H9 (cell line): ENCODE data around the gene UBAC2. TPM values are rescaled to one million over a fixed set of nuclear protein-coding genes. Genes with fewer than 3 reads are reported as not detected.

Source experiments
- DNase-seq: peaks from one replicate; pipeline ENCODE4 v3.0.0-alpha.2; 2017
- H2AFZ ChIP-seq: one replicate; pipeline ENCODE4 v1.6.1; 2013; ENCODE audit warnings: mild to moderate bottlenecking, low read length, control low read depth, moderate library complexity
- H2AK5ac ChIP-seq: 2 replicates; pipeline ENCODE4 v1.6.1; 2013; ENCODE audit warnings: low read length, control low read depth, mixed read lengths; ENCODE audit not compliant: insufficient read length
- H2BK120ac ChIP-seq: one replicate; pipeline ENCODE4 v1.6.1; 2013; ENCODE audit warnings: low read depth, mild to moderate bottlenecking, low read length, control low read depth, inconsistent platforms; ENCODE audit not compliant: poor library complexity, severe bottlenecking
- H2BK12ac ChIP-seq: 2 replicates; pipeline ENCODE4 v1.6.1; 2013; ENCODE audit warnings: low read length, control low read depth, mixed read lengths, low read depth; ENCODE audit not compliant: insufficient read length
- H2BK15ac ChIP-seq: 2 replicates; pipeline ENCODE4 v1.6.1; 2013; ENCODE audit warnings: low read depth, low read length, control low read depth
- H2BK20ac ChIP-seq: one replicate; pipeline ENCODE4 v1.6.1; 2013; ENCODE audit warnings: low read depth, mild to moderate bottlenecking, low read length, control low read depth, inconsistent platforms; ENCODE audit not compliant: poor library complexity, severe bottlenecking
- H2BK5ac ChIP-seq: 2 replicates; pipeline ENCODE4 v1.6.1; 2013; ENCODE audit warnings: low read length, control low read depth, mixed read lengths; ENCODE audit not compliant: insufficient read length
- H3K14ac ChIP-seq: 2 replicates; pipeline ENCODE4 v1.6.1; 2013; ENCODE audit warnings: low read length, control low read depth; ENCODE audit not compliant: insufficient read depth
- H3K18ac ChIP-seq: 2 replicates; pipeline ENCODE4 v1.6.1; 2013; ENCODE audit warnings: low read depth, mild to moderate bottlenecking, mixed read lengths, low read length, control low read depth; ENCODE audit not compliant: insufficient read length
- H3K23ac ChIP-seq: 2 replicates; pipeline ENCODE4 v1.6.1; 2013; ENCODE audit warnings: low read length, control low read depth, mixed read lengths, low read depth; ENCODE audit not compliant: insufficient read length
- H3K23me2 ChIP-seq: 2 replicates; pipeline ENCODE4 v1.6.1; 2013; ENCODE audit warnings: low read depth, mild to moderate bottlenecking, mixed read lengths, low read length, control low read depth; ENCODE audit not compliant: insufficient read length, poor library complexity, severe bottlenecking
- H3K27ac ChIP-seq: 2 replicates; pipeline ENCODE4 v1.5.1; 2013; ENCODE audit warnings: low read length, control low read depth, mixed read lengths, low read depth; ENCODE audit not compliant: insufficient read length
- H3K27me3 ChIP-seq: 2 replicates; pipeline ENCODE4 v1.6.1; 2013; ENCODE audit warnings: low read length, control low read depth, inconsistent platforms; ENCODE audit not compliant: insufficient read depth
- H3K4ac ChIP-seq: 2 replicates; pipeline ENCODE4 v1.6.1; 2013; ENCODE audit warnings: low read depth, mild to moderate bottlenecking, control low read depth, inconsistent platforms, low read length, moderate library complexity
- H3K4me1 ChIP-seq: 2 replicates; pipeline ENCODE4 v1.6.1; 2013; ENCODE audit warnings: low read length, control low read depth, inconsistent platforms; ENCODE audit not compliant: insufficient read depth
- H3K4me2 ChIP-seq: 2 replicates; pipeline ENCODE4 v1.6.1; 2013; ENCODE audit warnings: low read length, control low read depth, mixed read lengths; ENCODE audit not compliant: insufficient read length, insufficient read depth
- H3K56ac ChIP-seq: 2 replicates; pipeline ENCODE4 v1.6.1; 2013; ENCODE audit warnings: low read depth, mild to moderate bottlenecking, mixed read lengths, low read length, control low read depth; ENCODE audit not compliant: insufficient read length
- H3K79me1 ChIP-seq: 2 replicates; pipeline ENCODE4 v1.6.1; 2013; ENCODE audit warnings: low read depth, mild to moderate bottlenecking, moderate library complexity, low read length, control low read depth, inconsistent platforms; ENCODE audit not compliant: insufficient read depth, poor library complexity, severe bottlenecking
- H3K79me2 ChIP-seq: 2 replicates; pipeline ENCODE4 v1.6.1; 2013; ENCODE audit warnings: low read length, control low read depth, inconsistent platforms; ENCODE audit not compliant: insufficient read depth
- H3K9ac ChIP-seq: 2 replicates; pipeline ENCODE4 v1.6.1; 2013; ENCODE audit warnings: low read length, control low read depth, mixed read lengths; ENCODE audit not compliant: insufficient read length; ENCODE audit errors: extremely low read depth
- H3K9me3 ChIP-seq: one replicate; pipeline ENCODE4 v1.6.1; 2013; ENCODE audit warnings: low read depth, low read length, inconsistent platforms; ENCODE audit not compliant: control insufficient read depth
- H3T11ph ChIP-seq: one replicate; pipeline ENCODE4 v1.6.1; 2013; ENCODE audit warnings: mild to moderate bottlenecking, low read length, control low read depth, inconsistent platforms
- H4K20me1 ChIP-seq: one replicate; pipeline ENCODE4 v1.6.1; 2013; ENCODE audit not compliant: control insufficient read depth, insufficient read length, insufficient read depth
- H4K5ac ChIP-seq: 2 replicates; pipeline ENCODE4 v1.6.1; 2013; ENCODE audit warnings: low read depth, mild to moderate bottlenecking, mixed read lengths, low read length, control low read depth; ENCODE audit not compliant: insufficient read length
- H4K8ac ChIP-seq: replicated peaks from 2 replicates; pipeline ENCODE4 v1.6.1; 2013; ENCODE audit warnings: low read length, control low read depth, mixed read lengths, low read depth; ENCODE audit not compliant: insufficient read length
- H4K91ac ChIP-seq: 2 replicates; pipeline ENCODE4 v1.6.1; 2013; ENCODE audit warnings: low read depth, mild to moderate bottlenecking, moderate library complexity, mixed read lengths, low read length, control low read depth; ENCODE audit not compliant: insufficient read length
- H3K27ac Mint-ChIP-seq, 3 experiments: 2 replicates in 2 of 3; 3 replicates in 1 of 3; pipeline ENCODE4 v1.8.0; 2020 to 2021; ENCODE audit warnings: mixed read lengths in 3 of 3, mild to moderate bottlenecking in 1 of 3, moderate library complexity in 1 of 3
- H3K27me3 Mint-ChIP-seq: 2 replicates; pipeline ENCODE4 v1.8.0; 2021; ENCODE audit warnings: low read depth, mild to moderate bottlenecking, moderate library complexity, mixed read lengths
- H3K36me3 Mint-ChIP-seq, 3 experiments: 2 replicates in 2 of 3; 3 replicates in 1 of 3; pipeline ENCODE4 v1.8.0; 2020 to 2021; ENCODE audit warnings: low read depth in 3 of 3, mixed read lengths in 3 of 3; ENCODE audit not compliant: insufficient read depth in 1 of 3
- H3K4me1 Mint-ChIP-seq, 2 experiments: 2 replicates each; pipeline ENCODE4 v1.8.0; 2020; ENCODE audit warnings: mixed read lengths in 2 of 2
- H3K4me3 Mint-ChIP-seq, 2 experiments: 2 replicates in 1 of 2; 3 replicates in 1 of 2; pipeline ENCODE4 v1.8.0; 2020 to 2021; ENCODE audit warnings: mild to moderate bottlenecking in 2 of 2, mixed read lengths in 2 of 2, moderate library complexity in 1 of 2
- H3K9me3 Mint-ChIP-seq, 2 experiments: 2 replicates in 1 of 2; 3 replicates in 1 of 2; pipeline ENCODE4 v1.8.0; 2020; ENCODE audit warnings: mild to moderate bottlenecking in 2 of 2, mixed read lengths in 2 of 2, moderate library complexity in 1 of 2
- CTCF ChIP-seq: fragments of 200-600 bp; sonication (generic); conservative IDR thresholded peaks from 3 replicates; pipeline ENCODE4 v1.8.0; 2021; ENCODE audit warnings: antibody characterized with exemption, mild to moderate bottlenecking
- WGBS: extraction: QIAGEN DNeasy Blood & Tissue Kit; methylation state at CpG from one replicate; pipeline ENCODE4 v1.1.7; 2013; ENCODE audit warnings: missing lambda C conversion rate, low lambda C conversion rate, mixed read lengths; ENCODE audit not compliant: insufficient read length; ENCODE audit errors: extremely low coverage; 5-methylcytosine and 5-hydroxymethylcytosine counted together
- total RNA-seq: library from RNA; stranded (reverse); gene quantifications from 2 replicates; pipeline ENCODE4 v1.2.1, GENCODE V29; 2021

The UBAC2 gene
- total RNA-seq, 1 experiment from 2014 or later: 52.3 TPM

DNA sequence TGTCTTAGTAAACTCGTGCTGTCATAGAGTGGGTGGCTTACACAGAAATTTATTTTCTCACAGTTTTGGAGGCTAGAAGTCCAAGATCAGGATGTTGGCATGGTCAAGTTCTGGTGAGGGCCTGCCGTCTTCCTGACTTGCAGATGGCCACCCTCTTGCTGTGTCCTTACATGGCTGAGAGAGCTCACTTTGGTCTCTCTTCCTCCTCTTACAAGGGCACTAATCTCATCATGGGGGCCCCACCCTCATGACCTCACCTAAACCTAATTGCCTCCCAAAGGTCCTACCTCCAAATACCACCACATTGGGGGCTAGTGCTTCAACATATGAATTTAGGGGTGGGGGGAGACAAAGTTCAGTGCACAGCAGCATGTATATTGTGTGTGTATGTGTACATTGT lies 71.8 kb downstream of the UBAC2 start:
- H3K4me1 ChIP-seq: no peaks in the 10 kb centered on the region; the same call in 1 of the 2 replicates
- no peak overlapping the region for H4K5ac ChIP-seq
- no peak overlapping the region for H2BK15ac ChIP-seq
- H3K27me3 ChIP-seq: no peaks in the 10 kb centered on the region
- H3K4ac ChIP-seq: no peak overlapping the region
- DNase-seq: no peak
- peaks cover 10% of the 10 kb centered on the region for H3K79me1 ChIP-seq
- H3K9me3 ChIP-seq: no peaks in the 10 kb centered on the region
- no peaks in the 10 kb centered on the region for H4K20me1 ChIP-seq
- H2AFZ ChIP-seq: no peak overlapping the region
- peaks cover 0 to 9% (median 4%) of the 10 kb centered on the region in 3 experiments; a peak in 3 of 7 replicates for H3K36me3 Mint-ChIP-seq
- no peak overlapping the region for H3K27ac ChIP-seq
- no peak overlapping the region for H2BK120ac ChIP-seq
- WGBS: no CpG with 5 or more reads among the region's 2 CpGs
- TF ChIP-seq CTCF: no peak
- H2BK20ac ChIP-seq: no peak overlapping the region
- no peak overlapping the region for H4K8ac ChIP-seq
- H3K4me3 Mint-ChIP-seq: no peak overlapping the region
- H3K27me3 Mint-ChIP-seq: no peaks in the 10 kb centered on the region
- H3K79me2 ChIP-seq: no peaks in the 10 kb centered on the region
- H2AK5ac ChIP-seq: no peak overlapping the region
- H3K14ac ChIP-seq: no peak overlapping the region
- H2BK5ac ChIP-seq: no peak overlapping the region
- no peak overlapping the region for H3K23ac ChIP-seq
- H3T11ph ChIP-seq: no peak overlapping the region
- no peak overlapping the region for H3K9ac ChIP-seq
- no peak overlapping the region for H3K27ac Mint-ChIP-seq
- H4K91ac ChIP-seq: no peak overlapping the region
- no peak overlapping the region for H3K18ac ChIP-seq
- no peak overlapping the region for H2BK12ac ChIP-seq
- peaks cover 13 to 14% of the 10 kb centered on the region in 2 experiments for H3K4me1 Mint-ChIP-seq
- H3K4me2 ChIP-seq: no peak overlapping the region
- no peak overlapping the region for H3K56ac ChIP-seq
- H3K9me3 Mint-ChIP-seq: peaks cover 3% of the 10 kb centered on the region in 2 experiments; a peak in 3 of 5 replicates
- H3K23me2 ChIP-seq: no peaks in the 10 kb centered on the region
